K562 (cell line): Measurements from ENCODE around the gene CNOT6L. TPM values are rescaled to one million over a fixed set of nuclear protein-coding genes. Genes with fewer than 3 reads are reported as not detected.

Source experiments
- ADNP ChIP-seq: fragments of 200-800 bp; sonication (Bioruptor generic); IDR thresholded peaks from 2 replicates; pipeline ENCODE4 v1.6.1; 2016; ENCODE audit warnings: missing genetic modification characterization, missing compliant biosample characterization
- ARID2 ChIP-seq: fragments of 450-650 bp; IDR thresholded peaks from 2 replicates; pipeline ENCODE4 v1.6.1; 2017; ENCODE audit warnings: antibody characterized with exemption, mild to moderate bottlenecking
- CHD4 ChIP-seq: fragments of 200-600 bp; sonication (generic); IDR thresholded peaks from 3 replicates; pipeline ENCODE4 v1.6.1; 2012; ENCODE audit warnings: low read depth, mild to moderate bottlenecking, mixed read lengths, low read length, inconsistent platforms; ENCODE audit not compliant: insufficient read depth, insufficient replicate concordance, poor library complexity, severe bottlenecking
- FOS ChIP-seq: IDR thresholded peaks from 3 replicates; pipeline ENCODE4 v1.6.1; 2011; ENCODE audit not compliant: insufficient read length; ENCODE audit errors: extremely low read depth
- GTF2F1 ChIP-seq: IDR thresholded peaks from 2 replicates; pipeline ENCODE4 v1.6.1; 2011; ENCODE audit warnings: low read depth, low read length, improper control_type of control experiment
- KLF16 ChIP-seq: IDR thresholded peaks from 2 replicates; pipeline ENCODE4 v1.6.1; 2016; ENCODE audit warnings: antibody characterized with exemption
- MAX ChIP-seq: sonication (generic); formaldehyde crosslinking; IDR thresholded peaks from 2 replicates; pipeline ENCODE4 v1.9.0; 2022; ENCODE audit warnings: mild to moderate bottlenecking, missing genetic modification reagents
- NR3C1 ChIP-seq: sonication (generic); formaldehyde crosslinking; IDR thresholded peaks from 2 replicates; pipeline ENCODE4 v1.8.1; 2022; ENCODE audit warnings: missing genetic modification reagents
- OTX1 ChIP-seq: fragments of 450-650 bp; formaldehyde crosslinking; IDR thresholded peaks from 2 replicates; pipeline ENCODE4 v1.4.0; 2022; ENCODE audit warnings: mild to moderate bottlenecking
- RBFOX2 ChIP-seq: fragments of 200-400 bp; formaldehyde crosslinking; IDR thresholded peaks from 2 replicates; pipeline ENCODE4 v1.6.1; 2017; ENCODE audit warnings: low read depth, mild to moderate bottlenecking, low read length, moderate library complexity
- TRIM24 ChIP-seq, 2 experiments: fragments of 450-650 bp; IDR thresholded peaks; 2 replicates each; pipeline ENCODE4 v1.6.1; 2016
- UBTF ChIP-seq, 2 experiments: IDR thresholded peaks; 2 replicates each; pipeline ENCODE4 v1.6.1; 2012; ENCODE audit warnings: improper control_type of control experiment in 2 of 2, low read depth in 2 of 2, low read length in 2 of 2, borderline replicate concordance in 1 of 2
- WHSC1 ChIP-seq: IDR thresholded peaks from one replicate; pipeline ENCODE4 v1.6.1; 2012; ENCODE audit warnings: low read length, control low read depth, inconsistent platforms
- ZBTB7A ChIP-seq: IDR thresholded peaks from 2 replicates; pipeline ENCODE4 v1.6.1; 2011; ENCODE audit warnings: low read depth, mild to moderate bottlenecking, low read length, moderate library complexity, borderline replicate concordance; ENCODE audit not compliant: control insufficient read depth
- ZNF512 ChIP-seq: IDR thresholded peaks from 2 replicates; pipeline ENCODE4 v1.6.1; 2016; ENCODE audit warnings: missing genetic modification characterization, missing compliant biosample characterization
- ZNF551 ChIP-seq: fragments of 250-450 bp; sonication (Bioruptor Pico); IDR thresholded peaks from 2 replicates; pipeline ENCODE4 v1.5.0; 2021; ENCODE audit warnings: mild to moderate bottlenecking, moderate library complexity
- ZNF583 ChIP-seq: fragments of 250-450 bp; sonication (Bioruptor Pico); IDR thresholded peaks from 2 replicates; pipeline ENCODE4 v1.4.0; 2020
- ZNF76 ChIP-seq: fragments of 250-450 bp; sonication (Bioruptor Pico); IDR thresholded peaks from 2 replicates; pipeline ENCODE4 v1.4.0; 2020; ENCODE audit warnings: mild to moderate bottlenecking, moderate library complexity, borderline replicate concordance
- polyA plus RNA-seq, 8 experiments: library from polyadenylated mRNA; depleted of rRNA in 4 of 8; stranded (reverse) in 5 of 8; unstranded in 3 of 8; fragments of >200 nt; fragmentation: Nextera tagmentation in 2 of 8; fragmentation: Illumina TruSeq in 1 of 8; extraction: Ambion mirVana in 2 of 8; extraction: Trizol in 1 of 8; gene quantifications; 2 replicates each; pipeline versions ENCODE4 v1.2.1 to v1.2.3, GENCODE V29; 2011 to 2014; ENCODE audit warnings: inconsistent platforms in 1 of 8, missing spikeins in 1 of 8
- total RNA-seq, 7 experiments: library from RNA; depleted of rRNA in 6 of 7; stranded (reverse); fragments of >200 nt in 6 of 7; fragmentation: Illumina TruSeq in 2 of 7; extraction: Trizol in 2 of 7; gene quantifications; 2 replicates each; pipeline versions ENCODE4 v1.2.1 to v1.2.3, GENCODE V29; 2011 to 2021; ENCODE audit warnings: low replicate concordance in 1 of 7
- TF ChIP-seq, protein P1 (sequence below): IDR thresholded peaks from 2 replicates; pipeline ENCODE4 v1.6.1; 2011; ENCODE audit warnings: borderline replicate concordance, low read depth, mild to moderate bottlenecking, moderate library complexity, low read length; ENCODE audit not compliant: insufficient read depth, poor library complexity, severe bottlenecking
- TF ChIP-seq, protein P2 (sequence below): fragments of 250-450 bp; sonication (Bioruptor Pico); IDR thresholded peaks from 2 replicates; pipeline ENCODE4 v1.4.0; 2020; ENCODE audit warnings: mild to moderate bottlenecking, moderate library complexity

Gene CNOT6L
- total and polyA plus RNA-seq, 9 of the 15 experiments (the other 6 are each of a cell fraction or from before 2014, with no cell fraction given), result 3.7 to 27.9 (median 6.5) TPM

DNA sequence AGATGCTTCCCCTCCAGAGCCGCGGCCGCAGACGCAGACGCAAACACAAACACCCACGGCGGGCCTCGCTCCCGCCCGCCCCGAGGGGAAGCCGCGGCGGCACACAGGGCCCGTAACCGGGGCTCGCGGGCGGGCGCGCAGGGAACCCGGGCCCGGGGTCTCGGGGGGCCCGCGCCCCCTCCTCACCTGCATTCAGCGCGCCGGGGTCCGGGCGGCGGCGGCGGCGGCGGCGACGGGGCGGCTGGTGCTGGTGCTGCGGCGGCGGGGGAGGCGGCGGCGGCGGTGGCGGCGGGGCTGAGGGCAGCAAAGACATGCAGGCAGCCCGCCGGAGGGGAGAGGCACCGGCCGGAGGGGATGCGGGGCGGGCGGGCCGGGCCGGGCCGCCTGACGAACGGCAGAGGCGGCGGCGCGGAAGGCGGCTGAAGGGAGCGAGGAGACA is 255 bp upstream of the CNOT6L start (continued):
- TF ChIP-seq UBTF (IDR thresholded peaks at IDR 0.05; ENCODE audit: borderline replicate concordance in 1 of 2, low read depth in 2 of 2, low read length in 2 of 2), result 0 out of 4 replicates have a peak, but pooled peaks of 1 of the 2 experiments have one; percentile 38
- TF ChIP-seq KLF16, result no peak
- no peak for TF ChIP-seq ZNF76
- TF ChIP-seq WHSC1, result no peak
- TF ChIP-seq TRIM24 (IDR thresholded peaks at IDR 0.05), result no peak
- TF ChIP-seq MAX (CRISPR knock-in tag), result no peak
- no peak for TF ChIP-seq CHD4
- TF ChIP-seq, protein P1, sequence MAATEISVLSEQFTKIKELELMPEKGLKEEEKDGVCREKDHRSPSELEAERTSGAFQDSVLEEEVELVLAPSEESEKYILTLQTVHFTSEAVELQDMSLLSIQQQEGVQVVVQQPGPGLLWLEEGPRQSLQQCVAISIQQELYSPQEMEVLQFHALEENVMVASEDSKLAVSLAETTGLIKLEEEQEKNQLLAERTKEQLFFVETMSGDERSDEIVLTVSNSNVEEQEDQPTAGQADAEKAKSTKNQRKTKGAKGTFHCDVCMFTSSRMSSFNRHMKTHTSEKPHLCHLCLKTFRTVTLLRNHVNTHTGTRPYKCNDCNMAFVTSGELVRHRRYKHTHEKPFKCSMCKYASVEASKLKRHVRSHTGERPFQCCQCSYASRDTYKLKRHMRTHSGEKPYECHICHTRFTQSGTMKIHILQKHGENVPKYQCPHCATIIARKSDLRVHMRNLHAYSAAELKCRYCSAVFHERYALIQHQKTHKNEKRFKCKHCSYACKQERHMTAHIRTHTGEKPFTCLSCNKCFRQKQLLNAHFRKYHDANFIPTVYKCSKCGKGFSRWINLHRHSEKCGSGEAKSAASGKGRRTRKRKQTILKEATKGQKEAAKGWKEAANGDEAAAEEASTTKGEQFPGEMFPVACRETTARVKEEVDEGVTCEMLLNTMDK, result no peak
- TF ChIP-seq ADNP, result no peak
- TF ChIP-seq, protein P2, sequence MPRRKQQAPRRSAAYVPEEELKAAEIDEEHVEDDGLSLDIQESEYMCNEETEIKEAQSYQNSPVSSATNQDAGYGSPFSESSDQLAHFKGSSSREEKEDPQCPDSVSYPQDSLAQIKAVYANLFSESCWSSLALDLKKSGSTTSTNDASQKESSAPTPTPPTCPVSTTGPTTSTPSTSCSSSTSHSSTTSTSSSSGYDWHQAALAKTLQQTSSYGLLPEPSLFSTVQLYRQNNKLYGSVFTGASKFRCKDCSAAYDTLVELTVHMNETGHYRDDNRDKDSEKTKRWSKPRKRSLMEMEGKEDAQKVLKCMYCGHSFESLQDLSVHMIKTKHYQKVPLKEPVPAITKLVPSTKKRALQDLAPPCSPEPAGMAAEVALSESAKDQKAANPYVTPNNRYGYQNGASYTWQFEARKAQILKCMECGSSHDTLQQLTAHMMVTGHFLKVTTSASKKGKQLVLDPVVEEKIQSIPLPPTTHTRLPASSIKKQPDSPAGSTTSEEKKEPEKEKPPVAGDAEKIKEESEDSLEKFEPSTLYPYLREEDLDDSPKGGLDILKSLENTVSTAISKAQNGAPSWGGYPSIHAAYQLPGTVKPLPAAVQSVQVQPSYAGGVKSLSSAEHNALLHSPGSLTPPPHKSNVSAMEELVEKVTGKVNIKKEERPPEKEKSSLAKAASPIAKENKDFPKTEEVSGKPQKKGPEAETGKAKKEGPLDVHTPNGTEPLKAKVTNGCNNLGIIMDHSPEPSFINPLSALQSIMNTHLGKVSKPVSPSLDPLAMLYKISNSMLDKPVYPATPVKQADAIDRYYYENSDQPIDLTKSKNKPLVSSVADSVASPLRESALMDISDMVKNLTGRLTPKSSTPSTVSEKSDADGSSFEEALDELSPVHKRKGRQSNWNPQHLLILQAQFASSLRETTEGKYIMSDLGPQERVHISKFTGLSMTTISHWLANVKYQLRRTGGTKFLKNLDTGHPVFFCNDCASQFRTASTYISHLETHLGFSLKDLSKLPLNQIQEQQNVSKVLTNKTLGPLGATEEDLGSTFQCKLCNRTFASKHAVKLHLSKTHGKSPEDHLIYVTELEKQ, result no peak
- TF ChIP-seq GTF2F1, result no peak
- TF ChIP-seq RBFOX2, result peak; percentile 42
- no peak for TF ChIP-seq ZNF551
- no peak for TF ChIP-seq ZNF583 (CRISPR knock-in tag)
- TF ChIP-seq ARID2, result no peak
- TF ChIP-seq NR3C1 (CRISPR knock-in tag), result no peak
- TF ChIP-seq ZNF512 (tag), result no peak
- TF ChIP-seq OTX1 (CRISPR knock-in tag), result no peak
- no peak for TF ChIP-seq FOS
- peak; percentile 74 for TF ChIP-seq ZBTB7A
